B cell (primary cell): ENCODE data around the gene APOBEC3H. TPM values are rescaled to one million over a fixed set of nuclear protein-coding genes. Genes with fewer than 3 reads are reported as not detected.

Experiments used
- ATAC-seq: fragments of 200-7000 bp; cut with Tn5 transposase; one replicate; pipeline ENCODE4 v1.10.0; 2021; ENCODE audit warnings: low read depth, mild to moderate bottlenecking, moderate number of reproducible peaks, moderate library complexity
- CTCF ChIA-PET: fragments of 350-600 bp; sonication (Branson Sonifier 250); formaldehyde crosslinking; loops from one replicate; lab custom pipeline; 2021; ENCODE audit warnings: antibody characterized with exemption, inconsistent platforms; lab: Charles Lee
- POLR2A ChIA-PET: fragments of 350-600 bp; sonication (Branson Sonifier 250); formaldehyde crosslinking; loops from one replicate; lab custom pipeline; 2021; ENCODE audit warnings: antibody characterized with exemption; lab: Charles Lee
- DNase-seq: peaks from one replicate; pipeline ENCODE4 v3.0.0; 2013
- H2AFZ ChIP-seq: 2 replicates; pipeline ENCODE4 v1.6.1; 2012; ENCODE audit warnings: mild to moderate bottlenecking, low read depth, low read length; ENCODE audit not compliant: insufficient read depth, poor library complexity, severe bottlenecking
- H3K27ac ChIP-seq, 2 donors: 1 replicate in 1 of 2; 2 replicates in 1 of 2; pipeline ENCODE4 v1.5.1; 2012 to 2013; ENCODE audit warnings: low read length in 2 of 2, mild to moderate bottlenecking in 2 of 2, moderate library complexity in 1 of 2
- H3K27me3 ChIP-seq, 4 experiments: fragments of 200-600 bp in 1 of 4; sonication (generic) in 1 of 4; replicated peaks in 1 of 4; 1 replicate in 2 of 4; 2 replicates in 2 of 4; pipeline versions ENCODE4 v1.6.1 to v1.7.0; 2013 to 2016; ENCODE audit warnings: low read length in 3 of 4, mild to moderate bottlenecking in 2 of 4, mixed read lengths in 1 of 4, moderate library complexity in 1 of 4; ENCODE audit not compliant: insufficient read depth in 4 of 4, control insufficient read depth in 3 of 4; ENCODE audit errors: control extremely low read depth in 1 of 4
- H3K36me3 ChIP-seq, 2 experiments: replicated peaks in 1 of 2; 1 replicate in 1 of 2; 2 replicates in 1 of 2; pipeline versions ENCODE4 v1.6.1 to v1.7.1; 2013; ENCODE audit warnings: low read length in 1 of 2; ENCODE audit not compliant: insufficient read depth in 2 of 2, control insufficient read depth in 1 of 2; ENCODE audit errors: control extremely low read depth in 1 of 2, extremely low read depth in 1 of 2
- H3K4me1 ChIP-seq, 2 donors: fragments of 200-600 bp in 1 of 2; sonication (generic) in 1 of 2; 1 replicate in 1 of 2; 2 replicates in 1 of 2; pipeline versions ENCODE4 v1.5.1 to v1.6.1; 2013 to 2017; ENCODE audit warnings: low read length in 2 of 2; ENCODE audit not compliant: control insufficient read depth in 2 of 2, insufficient read depth in 2 of 2
- H3K4me2 ChIP-seq: replicated peaks from 2 replicates; pipeline ENCODE3; 2012; ENCODE audit warnings: mild to moderate bottlenecking, low read depth, low read length; ENCODE audit not compliant: poor library complexity, severe bottlenecking
- H3K4me3 ChIP-seq, 5 experiments: fragments of 200-600 bp in 1 of 5; sonication (generic) in 1 of 5; 1 replicate in 3 of 5; 2 replicates in 2 of 5; pipeline versions ENCODE4 v1.5.1 to v1.7.0; 2011 to 2016; ENCODE audit warnings: low read length in 4 of 5, mild to moderate bottlenecking in 4 of 5, low read depth in 2 of 5, control low read depth in 1 of 5, moderate library complexity in 1 of 5; ENCODE audit not compliant: insufficient read depth in 1 of 5; ENCODE audit errors: control extremely low read depth in 1 of 5, extremely low read depth in 1 of 5
- H3K79me2 ChIP-seq: fragments of 200-600 bp; sonication (generic); one replicate; pipeline ENCODE4 v1.6.0; 2016; ENCODE audit warnings: low read length; ENCODE audit not compliant: control insufficient read depth, insufficient read depth
- H3K9ac ChIP-seq: fragments of 200-600 bp; sonication (generic); 2 replicates; pipeline ENCODE4 v1.6.1; 2017; ENCODE audit warnings: mild to moderate bottlenecking, low read length, moderate library complexity
- H3K9me3 ChIP-seq, 3 donors: one replicate each; pipeline versions ENCODE4 v1.6.1 to v1.7.1; 2013; ENCODE audit warnings: low read length in 2 of 3; ENCODE audit not compliant: control insufficient read depth in 2 of 3, insufficient read depth in 1 of 3; ENCODE audit errors: control extremely low read depth in 1 of 3
- H4K20me1 ChIP-seq: 2 replicates; pipeline ENCODE4 v1.6.0; 2012; ENCODE audit warnings: mild to moderate bottlenecking, low read length; ENCODE audit not compliant: insufficient read depth, control insufficient read depth, poor library complexity, severe bottlenecking
- H3K27ac Mint-ChIP-seq: one replicate; pipeline ENCODE4 v1.8.0; 2021; ENCODE audit warnings: mixed read lengths
- H3K27me3 Mint-ChIP-seq: one replicate; pipeline ENCODE4 v1.8.0; 2021; ENCODE audit warnings: mixed read lengths
- H3K4me1 Mint-ChIP-seq: one replicate; pipeline ENCODE4 v1.8.0; 2021; ENCODE audit warnings: mixed read lengths
- H3K4me3 Mint-ChIP-seq: one replicate; pipeline ENCODE4 v1.8.0; 2021; ENCODE audit warnings: mixed read lengths
- H3K9me3 Mint-ChIP-seq: one replicate; pipeline ENCODE4 v1.8.0; 2022; ENCODE audit warnings: mixed read lengths; ENCODE audit not compliant: insufficient read depth
- EZH2 ChIP-seq: IDR thresholded peaks from 2 replicates; pipeline ENCODE4 v1.6.1; 2012; ENCODE audit warnings: borderline replicate concordance, low read depth, mild to moderate bottlenecking, moderate library complexity, low read length; ENCODE audit not compliant: insufficient read depth, poor library complexity, severe bottlenecking
- WGBS: methylation state at CpG from one replicate; pipeline ENCODE4 v1.1.5; 2013; ENCODE audit warnings: missing lambda C conversion rate; ENCODE audit not compliant: insufficient coverage; 5-methylcytosine and 5-hydroxymethylcytosine counted together
- intact Hi-C: fragments of 100-400 bp; cut with micrococcal nuclease; formaldehyde crosslinking; loops from one replicate; pipeline ENCODE4 v1.10.0; 2022
- polyA plus RNA-seq: library from polyadenylated mRNA; depleted of rRNA; stranded (reverse); fragments of >200 nt; gene quantifications from 2 replicates; pipeline ENCODE4 v1.2.3, GENCODE V29; 2012
- total RNA-seq, 2 donors: library from RNA; stranded (reverse); fragments of 120-200 nt in 1 of 2; gene quantifications; 1 replicate in 1 of 2; 2 replicates in 1 of 2; pipeline versions ENCODE4 v1.2.3 to v1.2.4, GENCODE V29; 2013 to 2022
- TF ChIP-seq, protein P1 (sequence below): fragments of 200-600 bp; IDR thresholded peaks from one replicate; pipeline ENCODE4 v1.8.0; 2022; ENCODE audit warnings: antibody characterized with exemption, mild to moderate bottlenecking

The APOBEC3H gene
- total and polyA plus RNA-seq, 2 donors (not counting 1 experiment from before 2014, with no cell fraction given), result 0.59 to 1.4 TPM

DNA sequence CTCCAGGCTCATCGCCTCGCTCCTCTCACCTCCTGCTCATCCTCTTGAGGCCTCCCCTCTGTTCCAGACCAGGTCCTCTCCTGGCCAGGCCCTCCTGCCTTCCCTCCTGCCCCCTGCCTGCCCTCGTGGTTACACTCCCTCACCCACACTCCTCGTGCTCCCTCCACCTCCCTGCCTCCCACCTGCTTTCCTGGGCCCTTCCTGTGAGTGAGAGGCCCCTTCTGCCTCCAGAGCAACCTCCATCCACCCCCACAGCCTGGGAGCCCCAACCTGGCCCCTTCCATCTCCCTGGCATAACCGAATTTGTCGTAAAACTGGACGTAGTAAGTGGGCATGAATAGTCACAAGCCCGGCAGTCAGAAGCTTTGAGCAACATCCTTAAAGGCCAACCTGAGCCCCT lies 15.4 kb upstream of the APOBEC3H start:
- Mint-ChIP-seq H3K4me1 (peaks cover 36% of the 10 kb centered on the region), H3K27me3 (no peaks in the 10 kb centered on the region), H3K4me3 (no peak overlapping the region), H3K27ac (peak overlapping the region; percentile 50), H3K9me3 (no peaks in the 10 kb centered on the region)
- 86% methylated on average over 7 of the region's 8 CpGs for WGBS
- peaks cover 6 to 56% of the 10 kb centered on the region in 2 experiments for H3K36me3 ChIP-seq
- H3K9ac ChIP-seq, result no peak overlapping the region
- H3K79me2 ChIP-seq, result peaks cover 65% of the 10 kb centered on the region
- DNase-seq (no peak), ATAC-seq (no peak)
- H3K4me1 ChIP-seq, result peaks cover 31 to 47% of the 10 kb centered on the region in 2 donors
- H2AFZ ChIP-seq, result no peak overlapping the region
- no peak overlapping the region for H3K4me3 ChIP-seq
- H3K4me2 ChIP-seq, result no peak overlapping the region
- peak overlapping the region in 1 of 2 donors; percentile 72 for H3K27ac ChIP-seq
- H4K20me1 ChIP-seq, result peaks cover 11% of the 10 kb centered on the region
- H3K27me3 ChIP-seq, result no peaks in the 10 kb centered on the region
- no peaks in the 10 kb centered on the region for H3K9me3 ChIP-seq
- ChIA-PET CTCF (interaction anchor here (2.4 kb wide), 1 partner anchor 17 kb away, joined by 7 read pairs; no protein-coding TSS in a partner anchor), POLR2A (interaction anchor here (0.6 to 1.1 kb wide), 2 partner anchors 46 to 298 kb away, joined by 3 to 4 read pairs; no protein-coding TSS in a partner anchor)
- intact Hi-C loops, result no loop called here
- TF ChIP-seq, protein P1, sequence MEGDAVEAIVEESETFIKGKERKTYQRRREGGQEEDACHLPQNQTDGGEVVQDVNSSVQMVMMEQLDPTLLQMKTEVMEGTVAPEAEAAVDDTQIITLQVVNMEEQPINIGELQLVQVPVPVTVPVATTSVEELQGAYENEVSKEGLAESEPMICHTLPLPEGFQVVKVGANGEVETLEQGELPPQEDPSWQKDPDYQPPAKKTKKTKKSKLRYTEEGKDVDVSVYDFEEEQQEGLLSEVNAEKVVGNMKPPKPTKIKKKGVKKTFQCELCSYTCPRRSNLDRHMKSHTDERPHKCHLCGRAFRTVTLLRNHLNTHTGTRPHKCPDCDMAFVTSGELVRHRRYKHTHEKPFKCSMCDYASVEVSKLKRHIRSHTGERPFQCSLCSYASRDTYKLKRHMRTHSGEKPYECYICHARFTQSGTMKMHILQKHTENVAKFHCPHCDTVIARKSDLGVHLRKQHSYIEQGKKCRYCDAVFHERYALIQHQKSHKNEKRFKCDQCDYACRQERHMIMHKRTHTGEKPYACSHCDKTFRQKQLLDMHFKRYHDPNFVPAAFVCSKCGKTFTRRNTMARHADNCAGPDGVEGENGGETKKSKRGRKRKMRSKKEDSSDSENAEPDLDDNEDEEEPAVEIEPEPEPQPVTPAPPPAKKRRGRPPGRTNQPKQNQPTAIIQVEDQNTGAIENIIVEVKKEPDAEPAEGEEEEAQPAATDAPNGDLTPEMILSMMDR, result no peak
- TF ChIP-seq EZH2, result no peak

DNA sequence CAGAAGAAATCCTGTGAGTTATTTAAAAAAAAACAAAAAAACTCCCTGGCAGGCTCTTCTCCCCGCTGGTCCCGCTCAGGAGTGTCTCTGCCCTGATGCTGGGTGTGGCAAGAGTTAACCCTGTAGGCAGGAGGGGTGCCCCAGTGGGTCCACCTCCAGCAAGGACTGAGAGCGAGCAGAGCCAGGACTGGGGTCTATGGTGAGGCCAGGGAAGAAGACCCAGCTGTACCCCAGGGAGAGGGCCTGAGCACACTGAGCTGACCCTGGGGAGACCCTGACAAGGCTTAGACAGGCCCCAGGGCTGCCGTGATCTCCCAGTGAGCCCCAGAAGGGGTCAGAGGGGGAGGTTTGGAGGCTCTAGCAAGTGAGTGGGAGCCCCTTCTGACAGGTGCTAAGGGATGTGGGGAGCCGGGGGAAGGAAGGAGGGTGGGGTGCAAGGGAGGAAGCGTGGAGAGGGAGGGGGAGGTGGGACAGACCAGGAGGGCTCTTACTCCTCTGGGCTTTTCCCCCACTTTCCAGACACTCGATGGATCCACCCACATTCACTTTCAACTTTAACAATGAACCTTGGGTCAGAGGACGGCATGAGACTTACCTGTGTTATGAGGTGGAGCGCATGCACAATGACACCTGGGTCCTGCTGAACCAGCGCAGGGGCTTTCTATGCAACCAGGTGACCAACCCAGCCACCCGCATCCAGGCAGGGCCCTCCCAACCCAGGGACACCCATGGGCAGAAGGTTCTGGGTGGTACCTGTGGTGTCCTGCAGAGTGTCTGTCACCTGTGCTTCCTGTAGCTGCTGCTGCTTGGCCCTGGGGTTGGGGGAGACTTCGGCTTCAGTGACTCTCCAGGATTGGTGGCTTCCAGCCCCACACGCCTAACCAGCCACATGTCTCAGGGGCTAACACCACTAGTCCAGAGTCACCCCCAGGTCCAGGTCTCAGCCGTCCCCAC lies 13.6 kb upstream of the APOBEC3H start:
- TF ChIP-seq EZH2, result no peak
- TF ChIP-seq, protein P1, result no peak
- H3K4me1 Mint-ChIP-seq, result peaks cover 31% of the 10 kb centered on the region
- intact Hi-C loops, result no loop called here
- Histone ChIP-seq H4K20me1 (peaks cover 11% of the 10 kb centered on the region), H3K27me3 (no peaks in the 10 kb centered on the region), H3K4me2 (no peak overlapping the region), H2AFZ (no peak overlapping the region), H3K79me2 (peaks cover 51% of the 10 kb centered on the region), H3K9me3 (no peaks in the 10 kb centered on the region), H3K4me3 (no peak overlapping the region), H3K9ac (no peak overlapping the region), H3K4me1 (peaks cover 20 to 34% of the 10 kb centered on the region in 2 donors), H3K36me3 (peaks cover 6 to 61% of the 10 kb centered on the region in 2 experiments), H3K27ac (no peak overlapping the region)
- H3K9me3 Mint-ChIP-seq, result no peaks in the 10 kb centered on the region
- DNase-seq, result no peak
- CTCF ChIA-PET, result no interaction called here
- WGBS, result 92% methylated on average over 10 of the region's 14 CpGs
- no peaks in the 10 kb centered on the region for H3K27me3 Mint-ChIP-seq
- no peak for ATAC-seq
- H3K4me3 Mint-ChIP-seq, result no peak overlapping the region
- POLR2A ChIA-PET, result interaction anchor here (0.6 to 0.7 kb wide), 3 partner anchors 8 to 68 kb away, joined by 4 to 18 read pairs (median 6); no protein-coding TSS in a partner anchor
- H3K27ac Mint-ChIP-seq, result no peak overlapping the region
